ENCODE measurements around the gene SFXN3.

DNA sequence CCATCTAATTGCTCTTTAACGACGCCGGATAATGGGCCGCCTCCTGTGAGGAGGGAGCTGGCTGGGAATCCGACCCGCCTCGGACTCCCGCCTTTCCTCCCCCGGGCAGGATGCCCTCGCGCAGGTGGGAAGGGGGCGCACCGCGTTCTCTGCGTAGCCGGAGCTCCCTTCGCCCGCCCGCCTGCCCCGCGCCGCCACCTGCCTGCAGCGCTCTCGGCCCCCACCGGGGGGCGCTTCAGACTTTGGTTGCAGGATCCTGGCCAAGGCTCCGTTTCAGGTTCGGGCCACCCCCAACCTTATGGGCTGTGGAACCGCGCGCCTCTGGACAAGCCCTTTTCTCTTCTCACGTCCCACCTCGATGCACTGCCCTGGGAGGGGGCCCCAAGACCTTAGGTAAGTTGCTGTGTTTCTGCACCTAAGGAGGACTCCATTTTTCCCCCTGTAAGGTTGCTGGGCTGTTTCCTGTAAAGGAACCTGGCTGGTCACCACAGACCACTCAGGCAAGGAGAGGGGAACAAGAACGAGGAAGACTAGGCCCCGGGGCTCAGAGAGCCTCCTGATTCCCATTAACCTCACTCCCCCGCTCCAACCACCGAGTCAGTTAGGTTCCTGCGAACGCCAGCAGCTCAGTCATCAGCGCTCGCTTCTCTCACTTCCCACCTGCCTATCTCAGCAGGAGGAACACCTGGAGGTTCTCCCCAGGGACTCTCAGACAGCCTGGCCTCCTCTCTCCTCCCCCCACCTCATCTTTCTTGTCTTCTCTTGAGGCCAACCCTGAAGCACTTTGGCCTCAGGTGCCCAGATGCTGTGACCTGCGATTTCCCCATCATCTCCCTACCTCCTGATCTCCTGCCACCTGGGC lies 19.4 kb downstream of the SFXN3 start:
- TF ChIP-seq, protein P1, sequence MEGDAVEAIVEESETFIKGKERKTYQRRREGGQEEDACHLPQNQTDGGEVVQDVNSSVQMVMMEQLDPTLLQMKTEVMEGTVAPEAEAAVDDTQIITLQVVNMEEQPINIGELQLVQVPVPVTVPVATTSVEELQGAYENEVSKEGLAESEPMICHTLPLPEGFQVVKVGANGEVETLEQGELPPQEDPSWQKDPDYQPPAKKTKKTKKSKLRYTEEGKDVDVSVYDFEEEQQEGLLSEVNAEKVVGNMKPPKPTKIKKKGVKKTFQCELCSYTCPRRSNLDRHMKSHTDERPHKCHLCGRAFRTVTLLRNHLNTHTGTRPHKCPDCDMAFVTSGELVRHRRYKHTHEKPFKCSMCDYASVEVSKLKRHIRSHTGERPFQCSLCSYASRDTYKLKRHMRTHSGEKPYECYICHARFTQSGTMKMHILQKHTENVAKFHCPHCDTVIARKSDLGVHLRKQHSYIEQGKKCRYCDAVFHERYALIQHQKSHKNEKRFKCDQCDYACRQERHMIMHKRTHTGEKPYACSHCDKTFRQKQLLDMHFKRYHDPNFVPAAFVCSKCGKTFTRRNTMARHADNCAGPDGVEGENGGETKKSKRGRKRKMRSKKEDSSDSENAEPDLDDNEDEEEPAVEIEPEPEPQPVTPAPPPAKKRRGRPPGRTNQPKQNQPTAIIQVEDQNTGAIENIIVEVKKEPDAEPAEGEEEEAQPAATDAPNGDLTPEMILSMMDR (IDR thresholded peaks at IDR 0.05; ENCODE audit: low read length) = peak; percentile 88
- TF ChIP-seq EZH2 (optimal IDR thresholded peaks at IDR 0.05; ENCODE audit: low read depth, low read length) (no peak), EZH2phosphoT487 (IDR thresholded peaks at IDR 0.05; ENCODE audit: low read length) (no peak)
